Ammon's horn (tissue), 1 donor: ENCODE measurements around the gene GNG12.

Experiments
- DNase-seq: peaks from one replicate; pipeline ENCODE4 v3.0.0-alpha.2; 2016; ENCODE audit warnings: low spot score

Gene GNG12

DNA sequence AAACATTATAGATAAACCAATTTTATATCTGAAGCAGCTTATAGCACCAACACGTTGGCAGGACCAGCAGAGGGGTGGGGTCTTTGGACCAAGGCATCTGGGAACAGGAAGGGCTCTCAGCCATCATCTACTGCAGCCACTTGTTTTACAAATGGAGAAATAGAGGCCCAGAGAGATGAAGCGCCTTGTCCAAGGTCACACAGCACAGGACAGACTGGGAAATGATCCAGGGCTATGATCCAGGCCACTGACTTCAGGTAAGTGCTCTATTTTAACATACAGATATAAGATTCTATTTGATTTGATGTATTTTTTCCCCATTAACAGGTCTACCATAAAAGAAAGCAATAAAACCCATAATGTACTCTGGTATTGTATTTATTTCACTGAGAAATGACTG is 131.4 kb downstream of the GNG12 start:
- no peak for DNase-seq

DNA sequence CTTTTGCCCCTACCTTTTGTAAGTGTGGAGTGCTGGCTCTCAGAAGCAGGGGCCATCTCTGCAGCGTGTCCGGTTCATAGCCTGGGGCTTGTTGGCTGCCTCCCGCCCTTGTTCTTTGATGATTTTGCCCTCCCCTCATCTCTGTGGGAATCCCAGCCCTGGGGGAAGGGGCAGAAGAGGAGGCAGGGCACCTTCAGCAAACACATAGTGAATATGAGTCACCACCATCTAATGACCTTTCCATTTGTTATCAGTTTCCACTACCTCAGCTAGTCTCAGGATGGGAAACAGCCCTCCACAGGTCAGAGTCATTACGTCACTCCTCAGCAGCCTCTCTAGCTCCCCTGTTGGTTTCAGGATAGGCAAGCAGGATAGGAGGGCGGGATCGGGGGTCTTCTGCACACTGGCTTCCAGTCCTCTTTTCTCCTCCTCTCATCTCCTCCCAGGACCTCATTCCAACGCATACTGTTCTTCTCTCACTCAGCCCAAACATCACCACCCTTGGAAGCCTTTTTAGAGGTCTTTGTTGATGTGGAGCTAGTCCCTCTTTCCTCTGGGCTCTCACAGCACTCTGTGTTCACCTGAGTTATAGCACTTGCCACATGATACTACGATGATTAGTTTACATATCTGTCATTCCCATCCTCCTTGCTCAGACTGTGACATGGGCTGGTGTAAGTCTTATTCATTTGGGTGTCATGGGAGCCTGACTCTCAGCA is 132.4 kb downstream of the GNG12 start:
- no peak for DNase-seq

DNA sequence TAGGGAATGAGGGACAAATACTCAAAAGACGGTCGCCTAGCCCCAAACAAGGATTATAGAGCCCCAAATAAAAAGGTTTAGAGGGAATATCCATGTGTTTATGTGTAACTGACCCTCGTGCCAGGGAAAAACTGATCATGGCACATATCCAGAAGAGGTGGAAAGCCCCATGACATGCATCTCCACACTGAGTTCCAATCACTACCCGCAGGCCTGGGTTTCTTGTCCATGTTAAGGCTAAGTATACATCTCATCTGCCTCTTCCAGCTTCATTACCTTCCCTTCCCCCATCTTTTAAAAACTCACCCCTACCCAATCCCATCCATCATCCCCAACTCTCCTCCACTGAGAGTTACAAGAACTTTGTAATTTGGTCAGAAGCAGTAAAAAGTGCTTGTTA is 133.0 kb downstream of the GNG12 start:
- DNase-seq = no peak

DNA sequence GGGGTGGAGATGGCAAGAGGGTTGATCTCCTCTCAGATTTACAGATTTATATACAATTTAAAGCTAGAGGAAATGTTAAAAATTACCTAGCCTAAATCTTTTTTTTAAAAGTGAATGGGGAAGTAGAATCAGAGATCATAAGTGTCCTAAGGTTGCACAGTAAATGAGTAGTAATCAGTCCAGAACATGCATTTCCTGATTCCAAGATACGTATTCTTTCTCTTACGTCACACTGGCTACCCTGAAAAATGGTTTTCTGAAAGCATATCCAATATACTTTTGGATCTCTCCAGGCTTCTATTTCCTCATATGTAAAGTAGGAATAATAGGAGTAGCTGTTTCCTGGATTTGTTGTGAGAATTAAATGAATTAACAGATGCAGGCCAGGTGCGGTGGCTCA is 136.6 kb downstream of the GNG12 start:
- no peak for DNase-seq

DNA sequence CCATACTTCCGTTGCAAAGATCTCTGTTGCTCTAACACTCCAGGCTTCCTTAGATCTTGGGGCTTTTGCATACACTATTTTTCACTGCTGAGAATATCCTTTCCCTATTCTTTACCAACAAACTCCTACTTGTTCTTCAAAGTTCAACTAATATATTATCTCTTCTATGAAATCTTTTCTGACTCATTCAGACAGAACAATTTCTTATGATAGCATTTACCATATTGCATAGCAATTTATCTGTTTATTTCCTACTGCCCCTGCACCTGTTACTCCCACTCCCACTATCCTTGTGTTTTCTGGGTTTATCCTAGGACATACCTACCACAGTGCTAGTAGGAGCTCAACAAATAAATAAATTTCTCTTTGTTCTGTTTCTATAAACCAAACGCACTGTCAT is 137.3 kb downstream of the GNG12 start:
- no peak for DNase-seq

DNA sequence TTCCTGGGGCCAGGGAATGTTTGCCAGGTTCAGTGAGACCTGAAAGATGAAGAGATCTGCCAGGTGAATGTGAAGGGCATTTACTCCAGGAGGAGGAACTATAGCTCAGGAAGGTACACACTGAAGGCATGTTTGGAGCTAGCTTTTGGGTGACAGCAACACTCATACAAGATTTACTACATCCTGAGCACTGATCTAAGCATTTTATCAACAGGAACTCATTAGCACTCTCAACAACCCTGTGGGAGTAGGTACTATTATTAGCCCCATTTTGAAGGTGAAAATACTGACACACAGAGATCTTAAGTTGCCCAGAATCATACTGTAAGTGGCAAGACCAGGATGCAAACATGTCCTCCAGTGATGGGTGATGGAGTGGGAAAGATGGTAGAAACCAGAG is 141.6 kb downstream of the GNG12 start:
- DNase-seq = no peak

DNA sequence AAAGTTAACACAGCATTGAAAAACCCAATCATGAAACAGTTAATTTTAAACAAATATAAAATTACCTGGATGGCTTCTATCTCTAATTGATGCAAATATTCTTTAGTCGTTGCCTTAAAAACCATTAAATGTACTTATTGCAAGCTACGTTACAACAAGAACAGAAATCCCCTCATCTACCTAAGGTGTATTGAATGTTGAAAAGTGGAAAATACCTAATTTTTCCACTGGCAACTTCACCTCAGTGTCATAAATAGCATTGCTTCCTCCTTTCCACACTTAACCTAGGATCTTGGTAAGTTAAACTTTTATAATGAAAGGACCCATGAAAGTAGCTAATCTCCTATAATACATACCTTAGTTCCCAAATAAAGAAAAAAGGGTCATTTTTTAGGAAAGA is 142.9 kb downstream of the GNG12 start:
- DNase-seq = no peak

DNA sequence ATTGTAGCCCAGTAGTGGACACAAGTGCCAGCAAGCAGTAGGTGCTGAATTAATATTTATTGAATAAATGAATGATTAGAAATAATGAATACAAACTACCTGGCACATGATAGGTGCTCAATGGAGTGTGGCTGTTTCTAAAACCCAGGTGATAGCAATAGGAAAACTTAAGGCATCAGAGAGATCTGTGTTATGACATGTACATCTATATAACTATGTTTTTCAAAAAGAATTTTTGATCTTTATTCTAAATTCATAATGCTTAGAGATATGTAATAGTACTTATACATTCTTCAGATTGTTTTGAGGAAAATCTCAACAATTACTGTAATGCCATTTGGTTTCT is 143.3 kb downstream of the GNG12 start:
- DNase-seq = no peak

DNA sequence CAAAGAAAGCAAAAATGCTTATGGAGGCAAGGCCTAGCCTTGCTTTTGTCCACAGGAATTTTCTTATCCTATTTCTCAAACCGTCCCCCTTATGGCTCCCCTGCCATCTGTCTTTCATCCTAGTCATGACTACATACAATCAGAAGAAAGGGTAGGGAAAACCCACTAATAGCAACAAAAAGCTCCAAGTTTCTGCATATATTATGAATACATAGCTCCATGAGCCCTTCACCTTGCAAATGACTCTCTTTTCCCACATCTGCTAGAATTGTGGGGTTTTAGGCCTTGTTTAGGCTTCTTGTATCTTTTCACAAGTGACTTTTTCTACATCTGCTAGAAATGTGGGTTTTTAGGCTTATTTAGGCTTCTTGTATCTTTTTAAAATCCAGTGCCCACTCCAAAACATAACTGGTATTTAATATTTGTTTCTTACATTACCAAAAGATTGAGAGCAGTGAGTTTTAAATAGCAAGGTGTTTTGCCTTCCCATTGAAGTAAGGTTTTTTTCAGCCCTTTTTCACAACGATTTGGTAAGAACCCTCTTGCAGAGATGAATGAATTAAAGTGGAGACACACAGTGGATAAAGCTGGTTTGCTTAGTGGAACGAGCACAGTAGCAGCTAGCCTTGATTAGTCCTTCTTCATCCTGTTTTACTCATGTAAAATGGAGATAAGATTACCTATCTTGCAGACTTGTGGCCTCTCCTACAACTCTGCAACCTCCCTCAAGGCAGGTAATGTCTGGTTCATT is 143.8 kb downstream of the GNG12 start:
- no peak for DNase-seq

DNA sequence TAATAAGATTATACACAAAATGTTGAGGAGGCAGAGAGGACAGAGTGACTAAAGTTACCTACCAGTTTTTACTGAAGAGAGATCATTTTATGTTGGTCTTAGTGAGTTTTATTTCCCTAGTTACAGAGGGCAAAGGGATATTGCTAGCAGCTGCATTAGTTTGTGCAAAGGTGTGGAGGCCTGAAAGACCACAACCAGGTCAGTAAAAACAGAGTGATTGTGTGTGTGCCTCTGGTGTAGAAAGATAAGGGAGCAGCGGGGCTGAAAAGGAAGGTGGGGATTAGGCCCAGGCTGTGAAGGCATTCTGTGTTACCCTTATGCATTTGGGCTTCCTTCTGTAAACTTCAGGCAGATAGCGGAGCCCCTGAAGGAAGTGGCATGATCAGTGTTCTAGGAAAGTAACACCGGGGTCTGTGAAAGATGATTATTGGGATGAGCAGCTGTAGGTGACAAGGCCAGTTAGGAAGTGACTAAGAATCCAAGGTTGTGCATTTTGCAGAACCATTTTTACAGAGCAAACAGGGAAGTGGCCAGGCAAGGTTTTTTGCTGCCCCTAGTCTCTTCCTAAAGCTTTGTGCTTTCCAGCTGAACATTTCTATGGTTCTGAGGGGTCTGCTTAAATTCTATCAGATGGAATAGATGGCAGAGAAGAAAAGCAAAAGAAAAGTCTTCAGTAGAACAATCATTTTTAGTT is 144.6 kb downstream of the GNG12 start:
- DNase-seq = no peak

DNA sequence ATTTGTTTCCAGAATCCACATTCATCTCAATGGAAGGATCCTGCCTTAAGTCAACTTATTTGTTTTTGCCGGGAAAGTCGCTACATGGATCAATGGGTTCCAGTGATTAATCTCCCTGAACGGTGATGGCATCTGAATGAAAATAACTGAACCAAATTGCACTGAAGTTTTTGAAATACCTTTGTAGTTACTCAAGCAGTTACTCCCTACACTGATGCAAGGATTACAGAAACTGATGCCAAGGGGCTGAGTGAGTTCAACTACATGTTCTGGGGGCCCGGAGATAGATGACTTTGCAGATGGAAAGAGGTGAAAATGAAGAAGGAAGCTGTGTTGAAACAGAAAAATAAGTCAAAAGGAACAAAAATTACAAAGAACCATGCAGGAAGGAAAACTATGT is 145.6 kb downstream of the GNG12 start:
- no peak for DNase-seq

DNA sequence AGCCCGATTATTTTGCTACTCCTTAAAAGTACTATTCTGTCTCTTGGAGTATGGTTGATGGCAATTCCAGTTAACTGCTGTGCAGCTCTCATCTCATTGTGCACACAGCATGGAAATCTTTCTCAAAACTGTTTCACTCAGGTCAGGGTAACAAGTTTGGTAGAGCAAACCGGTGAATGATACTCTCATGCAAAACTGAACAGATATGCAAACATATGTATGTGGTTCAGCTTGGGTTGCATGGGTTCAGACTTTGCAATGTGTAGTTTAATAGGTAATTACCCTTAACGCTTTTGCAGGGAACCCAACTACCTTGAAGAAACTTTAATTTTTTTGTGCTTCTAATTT is 146.1 kb downstream of the GNG12 start:
- DNase-seq = no peak

DNA sequence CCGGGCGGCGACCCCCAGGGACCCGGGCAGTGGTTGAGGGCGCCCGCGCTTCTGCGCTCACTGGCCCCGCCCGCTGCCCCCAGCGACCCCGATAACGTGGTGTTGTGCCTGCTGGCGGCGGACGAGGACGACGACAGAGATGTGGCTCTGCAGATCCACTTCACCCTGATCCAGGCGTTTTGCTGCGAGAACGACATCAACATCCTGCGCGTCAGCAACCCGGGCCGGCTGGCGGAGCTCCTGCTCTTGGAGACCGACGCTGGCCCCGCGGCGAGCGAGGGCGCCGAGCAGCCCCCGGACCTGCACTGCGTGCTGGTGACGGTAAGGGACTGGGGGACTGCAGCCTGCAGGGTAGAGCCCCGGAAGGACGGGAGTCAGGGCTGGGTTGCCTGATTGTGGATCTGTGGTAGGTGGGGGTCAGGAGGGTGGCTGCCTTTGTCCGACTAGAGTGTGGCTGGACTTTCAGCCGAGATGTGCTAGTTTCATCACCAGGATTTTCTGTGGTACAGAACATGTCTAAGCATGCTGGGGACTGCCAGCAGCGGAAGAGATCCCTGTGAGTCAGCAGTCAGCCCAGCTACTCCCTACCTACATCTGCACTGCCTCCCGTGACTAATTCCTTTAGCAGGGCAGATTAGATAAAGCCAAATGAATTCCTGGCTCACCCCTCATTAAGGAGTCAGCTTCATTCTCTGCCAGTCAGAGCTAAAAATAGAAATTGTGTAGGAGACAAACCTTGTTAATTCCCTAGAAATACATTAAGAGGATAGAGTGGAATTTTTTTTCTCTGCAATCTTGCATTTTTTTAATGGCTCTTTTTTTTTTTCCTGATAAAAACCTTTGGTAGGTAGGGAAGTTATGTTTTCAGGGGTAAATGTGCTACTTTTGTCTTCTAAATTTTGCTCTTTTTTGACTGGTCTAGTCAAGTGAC is 146.7 kb downstream of the GNG12 start:
- DNase-seq = peak; percentile 69

DNA sequence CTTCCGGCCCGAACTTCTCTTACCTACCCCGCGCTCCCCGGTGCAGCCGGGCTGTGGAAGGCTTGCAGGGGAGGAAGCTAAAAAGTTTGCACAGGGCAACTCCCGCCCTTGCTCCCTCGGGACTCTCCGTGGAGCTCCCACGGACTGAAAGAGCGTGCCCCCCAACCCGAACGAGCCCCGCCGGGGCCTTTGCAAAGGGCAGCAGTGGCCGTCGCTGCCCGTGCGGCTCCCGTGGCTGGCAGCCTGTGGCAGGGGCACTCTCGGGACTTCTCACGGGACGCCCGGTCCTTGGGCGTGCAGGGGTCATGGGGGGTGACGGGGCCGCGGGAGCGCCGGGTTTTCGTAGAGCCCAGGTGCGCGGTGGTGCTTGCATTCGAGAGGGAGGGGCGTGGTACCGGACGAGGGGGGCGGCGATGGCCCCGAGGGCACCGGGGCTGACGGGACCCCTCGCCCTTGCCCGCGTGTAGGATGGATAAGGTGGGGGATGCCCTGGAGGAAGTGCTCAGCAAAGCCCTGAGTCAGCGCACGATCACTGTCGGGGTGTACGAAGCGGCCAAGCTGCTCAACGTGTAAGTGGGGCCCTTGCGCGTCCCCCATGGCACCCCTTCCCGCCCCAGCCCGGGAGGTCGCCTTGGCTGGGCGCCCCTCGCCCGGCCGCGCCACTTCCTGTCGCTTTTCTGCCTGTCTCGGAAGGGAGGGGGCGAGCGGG is 147.6 kb downstream of the GNG12 start:
- DNase-seq = peak; percentile 44

DNA sequence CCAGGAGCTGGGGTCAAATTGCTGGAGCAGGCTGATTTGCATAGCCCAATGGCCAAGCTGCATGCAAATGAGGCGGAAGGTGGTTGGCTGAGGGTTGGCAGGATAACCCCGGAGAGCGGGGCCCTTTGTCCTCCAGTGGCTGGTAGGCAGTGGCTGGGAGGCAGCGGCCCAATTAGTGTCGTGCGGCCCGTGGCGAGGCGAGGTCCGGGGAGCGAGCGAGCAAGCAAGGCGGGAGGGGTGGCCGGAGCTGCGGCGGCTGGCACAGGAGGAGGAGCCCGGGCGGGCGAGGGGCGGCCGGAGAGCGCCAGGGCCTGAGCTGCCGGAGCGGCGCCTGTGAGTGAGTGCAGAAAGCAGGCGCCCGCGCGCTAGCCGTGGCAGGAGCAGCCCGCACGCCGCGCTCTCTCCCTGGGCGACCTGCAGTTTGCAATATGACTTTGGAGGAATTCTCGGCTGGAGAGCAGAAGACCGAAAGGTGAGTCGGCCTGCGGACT is 148.2 kb downstream of the GNG12 start, which contains the start of gene GADD45A:
TSS of gene GADD45A (plus strand) at position 135 of the 491 bp plus-strand sequence. CDS start at position 429, 294 bp downstream.
- DNase-seq = peak; percentile 99

DNA sequence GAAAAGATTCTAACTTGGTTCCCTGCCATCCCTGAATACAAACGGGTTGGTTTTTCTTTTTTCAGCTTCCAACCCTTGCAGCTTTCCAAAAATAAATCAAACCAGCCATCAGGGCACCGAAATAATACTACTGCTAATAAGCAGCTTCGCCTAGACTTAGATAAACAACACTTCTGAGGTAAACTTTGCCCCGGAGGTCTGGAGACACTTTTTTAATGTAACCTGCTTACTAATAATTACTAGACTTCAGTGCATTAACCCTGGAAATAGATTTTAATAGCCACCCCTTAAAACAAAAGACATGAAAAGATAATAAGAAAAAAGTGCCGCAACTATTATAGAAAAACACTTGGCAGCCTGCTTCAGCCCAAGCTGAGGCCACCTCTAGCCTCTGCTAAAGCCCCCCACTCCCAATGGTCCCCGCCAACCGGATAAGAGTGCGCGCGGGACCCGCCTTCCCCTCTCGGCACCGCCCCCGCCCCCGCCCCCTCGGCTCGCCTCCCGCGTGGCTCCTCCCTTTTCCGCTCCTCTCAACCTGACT is 148.7 kb downstream of the GNG12 start:
- no peak for DNase-seq

DNA sequence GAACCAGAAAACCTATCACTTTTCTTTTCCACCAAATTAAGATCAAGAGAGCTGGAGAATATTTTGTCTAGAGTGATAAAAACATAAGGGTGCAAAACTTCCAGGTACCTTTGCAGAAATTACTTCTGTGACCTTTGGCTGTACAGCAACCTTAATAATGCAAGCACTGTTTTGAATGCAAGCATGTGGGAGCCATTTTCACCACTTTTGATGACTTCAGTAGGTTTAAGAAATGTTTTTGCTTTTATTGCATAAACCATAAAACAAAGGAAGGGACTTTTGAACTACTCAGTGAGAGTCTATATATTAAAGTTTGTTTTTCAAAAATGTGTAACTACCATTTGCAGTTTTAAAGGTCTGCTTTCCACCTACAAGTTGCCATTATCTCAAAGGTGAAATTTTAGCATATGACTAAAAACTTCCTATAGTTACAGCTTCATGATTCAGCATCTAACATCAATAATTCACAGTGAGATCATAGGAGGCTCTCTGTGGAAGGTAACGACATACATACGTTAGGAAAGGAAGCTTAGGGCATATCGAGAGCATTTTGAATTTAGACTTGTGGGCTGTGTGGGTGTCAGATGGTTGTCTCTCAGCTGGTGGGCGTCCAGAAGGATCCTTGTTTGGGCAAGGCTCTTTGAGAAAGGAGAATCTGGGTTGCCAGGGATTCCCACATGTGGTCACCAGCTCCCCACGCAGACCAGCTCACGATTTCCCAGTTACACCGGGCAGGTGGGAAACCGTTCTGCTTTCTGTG is 149.3 kb downstream of the GNG12 start:
- peak; percentile 9 for DNase-seq

DNA sequence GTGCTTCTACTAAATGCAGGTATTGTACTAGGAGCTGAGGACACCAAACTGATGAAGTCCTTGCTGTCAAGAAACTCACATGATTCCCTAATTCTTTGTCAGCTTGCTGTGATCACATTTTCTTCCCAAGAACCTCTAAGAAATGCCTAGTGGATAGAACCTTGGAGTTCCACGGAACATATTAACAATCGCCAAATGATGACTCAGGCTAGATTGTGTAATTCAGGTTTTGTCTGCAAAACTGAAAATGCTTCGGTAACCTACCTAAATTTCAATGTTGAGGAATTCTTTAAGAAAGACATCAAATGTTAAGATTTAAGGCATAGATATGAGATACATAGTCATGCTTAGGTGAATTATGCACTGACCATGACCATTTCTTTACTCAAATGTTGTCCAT is 150.0 kb downstream of the GNG12 start:
- DNase-seq = peak; percentile 8

DNA sequence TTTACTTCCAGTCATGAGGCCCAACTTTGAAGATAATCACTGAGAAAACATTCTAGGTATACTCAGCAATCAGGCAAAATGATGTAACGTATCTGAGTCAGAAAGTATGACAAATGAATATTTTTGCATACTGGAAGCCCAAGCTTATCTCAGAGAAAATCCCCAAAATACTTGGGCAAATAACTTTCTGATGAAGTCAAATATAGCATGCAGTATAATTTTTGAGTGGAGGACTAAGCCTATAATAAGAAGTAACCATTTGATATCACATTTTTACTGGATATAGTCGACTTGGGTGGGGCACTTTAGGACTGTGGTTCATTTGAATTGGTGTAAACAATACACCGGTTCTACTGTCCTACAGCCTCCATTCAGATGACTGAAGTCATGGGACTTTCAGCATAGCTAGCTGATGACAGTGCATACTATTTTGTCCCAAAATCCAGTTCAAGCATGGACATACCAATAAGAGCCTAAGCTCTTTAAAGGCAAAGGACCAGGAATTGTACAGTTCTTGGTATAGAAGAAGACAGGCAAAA is 150.5 kb downstream of the GNG12 start:
- DNase-seq = no peak

DNA sequence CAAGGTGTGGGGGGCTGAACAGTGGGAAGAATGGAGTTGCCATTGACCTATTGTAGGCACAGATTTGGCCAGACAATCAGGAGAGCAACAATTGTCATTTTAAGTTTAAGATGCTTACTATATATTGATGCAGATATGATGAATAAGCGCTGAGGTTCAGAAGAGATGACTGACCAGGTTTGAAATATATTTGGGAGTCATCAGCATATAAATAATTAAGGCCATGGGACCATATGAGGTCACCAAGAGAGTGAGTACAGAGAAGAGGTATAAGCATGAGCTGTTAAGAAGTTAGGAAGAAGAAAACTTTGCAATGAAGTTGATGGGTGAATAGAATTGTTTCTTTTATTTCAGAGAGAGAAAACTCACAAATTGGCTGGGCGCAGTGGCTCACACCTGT is 152.8 kb downstream of the GNG12 start:
- no peak for DNase-seq
